ENCODE measurements around the gene TOGARAM2.
A peak's percentile ranks its signal among the peaks of the same experiment; 100 is the strongest.

The TOGARAM2 gene

GRCh38 chr2:29000481-29000880 is 19.4 kb downstream of the TOGARAM2 start:
- no peak for DNase-seq

- DNase-seq = no peak
Observed at GRCh38 chr2:29000956-29001355, 19.9 kb downstream of the TOGARAM2 start.

- no peak for DNase-seq
Observed at GRCh38 chr2:29001806-29002205, 20.7 kb downstream of the TOGARAM2 start.

- DNase-seq = no peak
Observed at GRCh38 chr2:29004755-29005154, 23.7 kb downstream of the TOGARAM2 start.

GRCh38 chr2:29005331-29005730 is 24.2 kb downstream of the TOGARAM2 start:
- no peak for DNase-seq

- no peak for DNase-seq
Observed at GRCh38 chr2:29006092-29006979, 25.2 kb downstream of the TOGARAM2 start.

GRCh38 chr2:29006980-29007301 is 25.8 kb downstream of the TOGARAM2 start:
- DNase-seq = no peak

GRCh38 chr2:29009270-29009669 is 28.2 kb downstream of the TOGARAM2 start:
- no peak for DNase-seq

GRCh38 chr2:29009711-29010677 is 28.9 kb downstream of the TOGARAM2 start:
- no peak for DNase-seq

- DNase-seq = peak; percentile 23
Observed at GRCh38 chr2:29010946-29011345, 29.8 kb downstream of the TOGARAM2 start.

- DNase-seq = no peak
Observed at GRCh38 chr2:29011418-29012060, 30.4 kb downstream of the TOGARAM2 start.

GRCh38 chr2:29012211-29012681 is 31.1 kb downstream of the TOGARAM2 start:
- no peak for DNase-seq

- no peak for DNase-seq
Observed at GRCh38 chr2:29013057-29013780, 32.1 kb downstream of the TOGARAM2 start.

- no peak for DNase-seq
Observed at GRCh38 chr2:29014331-29014730, 33.2 kb downstream of the TOGARAM2 start.

GRCh38 chr2:29014811-29015421 is 33.8 kb downstream of the TOGARAM2 start:
- peak; percentile 81 for DNase-seq

- no peak for DNase-seq
Observed at GRCh38 chr2:29015701-29016470, 34.8 kb downstream of the TOGARAM2 start.

GRCh38 chr2:29016504-29016903 is 35.4 kb downstream of the TOGARAM2 start:
- DNase-seq = peak; percentile 32

GRCh38 chr2:29017716-29018435 is 36.8 kb downstream of the TOGARAM2 start:
- DNase-seq = no peak

GRCh38 chr2:29021886-29022285 is 40.8 kb downstream of the TOGARAM2 start:
- DNase-seq = no peak

- DNase-seq = peak; percentile 83
Observed at GRCh38 chr2:29022679-29023078, 41.6 kb downstream of the TOGARAM2 start.

Measured in fibroblast of skin of back (primary cell).